Heart left ventricle (tissue), 16 donors: ENCODE measurements around the gene LMTK2. TPM values are rescaled to one million over a fixed set of nuclear protein-coding genes. Genes with fewer than 3 reads are reported as not detected.
"Not testable (repeated sequence)": the region's sequence is repeated elsewhere in the genome, so short reads cannot be mapped to it uniquely, and the experiment has no call there.

ENCODE experiments used
- ATAC-seq, 4 donors: fragments of 200-7000 bp; cut with Tn5 transposase; one replicate each; pipeline ENCODE4 v1.9.1; 2020 to 2022; ENCODE audit warnings: moderate library complexity in 4 of 4, mild to moderate bottlenecking in 3 of 4, moderate number of reproducible peaks in 1 of 4
- DNase-seq, 5 donors: peaks; one replicate each; pipeline ENCODE4 v3.0.0-alpha.2; 2020
- H3K27ac ChIP-seq, 12 donors: fragments of 200-600 bp; sonication (generic) in 4 of 12; one replicate each; pipeline versions ENCODE4 v1.5.0 to v1.8.0; 2016 to 2022; ENCODE audit warnings: mild to moderate bottlenecking in 2 of 12
- H3K27me3 ChIP-seq, 9 donors: fragments of 200-600 bp; sonication (generic) in 2 of 9; one replicate each; pipeline versions ENCODE4 v1.5.1 to v1.8.0; 2016 to 2022; ENCODE audit warnings: mild to moderate bottlenecking in 3 of 9
- H3K36me3 ChIP-seq, 9 donors: fragments of 200-600 bp; sonication (generic) in 2 of 9; one replicate each; pipeline versions ENCODE4 v1.5.0 to v1.8.0; 2018 to 2022; ENCODE audit warnings: mild to moderate bottlenecking in 2 of 9
- H3K4me1 ChIP-seq, 12 donors: fragments of 200-600 bp; sonication (generic) in 4 of 12; one replicate each; pipeline versions ENCODE4 v1.5.0 to v1.8.0; 2016 to 2022; ENCODE audit warnings: mild to moderate bottlenecking in 3 of 12
- H3K4me3 ChIP-seq, 12 donors: fragments of 200-600 bp; sonication (generic) in 4 of 12; one replicate each; pipeline versions ENCODE4 v1.5.0 to v1.8.0; 2017 to 2022; ENCODE audit warnings: mild to moderate bottlenecking in 9 of 12, moderate library complexity in 4 of 12
- H3K9me3 ChIP-seq, 12 donors: fragments of 200-600 bp; sonication (generic) in 4 of 12; one replicate each; pipeline versions ENCODE4 v1.5.0 to v1.8.0; 2016 to 2022; ENCODE audit warnings: mild to moderate bottlenecking in 1 of 12
- POLR2A ChIP-seq, 2 donors: fragments of 450-650 bp; IDR thresholded peaks; one replicate each; pipeline ENCODE4 v1.6.1; 2017; ENCODE audit warnings: antibody characterized with exemption in 2 of 2, mild to moderate bottlenecking in 2 of 2, moderate library complexity in 2 of 2
- WGBS, 4 donors: extraction: QIAGEN DNeasy Blood & Tissue Kit in 2 of 4; methylation state at CpG; one replicate each; pipeline versions ENCODE4 v1.1.5 to v1.1.7; 2013 to 2018; 5-methylcytosine and 5-hydroxymethylcytosine counted together
- intact Hi-C, 10 donors: fragments of 100-400 bp; cut with DNase I; formaldehyde crosslinking; loops; one replicate each; pipeline versions ENCODE4 v1.11.1 to v1.14.2; 2022
- polyA plus RNA-seq, 2 donors: library from polyadenylated mRNA; stranded (reverse); fragments of 200-250 nt; gene quantifications; one replicate each; pipeline ENCODE4 v1.2.3, GENCODE V29; 2013
- total RNA-seq, 9 donors: library from RNA; depleted of rRNA in 2 of 9; stranded (reverse); fragments of >200 nt in 2 of 9; fragmentation: NEBNext Ultra II Directional in 3 of 9; extraction: Animal tissue kit (Norgen Biotek cat#: 25700) in 3 of 9; gene quantifications; one replicate each; pipeline versions ENCODE4 v1.1.0 to v1.2.4, GENCODE V29; 2016 to 2023
- TF ChIP-seq, protein P1 (sequence below), 12 donors: fragments of 200-600 bp; sonication (generic) in 4 of 12; IDR thresholded peaks; one replicate each; pipeline versions ENCODE4 v1.5.0 to v1.8.0; 2018 to 2022; ENCODE audit warnings: antibody characterized with exemption in 12 of 12, mild to moderate bottlenecking in 5 of 12
- donor health status: ischemic (EF 13 %, LVEDD 7.1; RV severe dilation, severe dysfunction).
- donor health status: healthy with polysubstance abuse.
- donor health status: DM: no; HTN: yes; CAD: no.
- donor health status: DM: no; HTN: no; CAD: no.
- donor health status: ischemic (EF 25% LVEDD 6.9; RV normal size, moderate dysfunction).
- donor health status: ischemic (EF 25% LVEDD 5.7; RV mildly dilated, moderate dysfunction).
- donor health status: healthy.
- donor health status: DM: yes; HTN: yes; CAD: no.
- donor health status: ischemic (EF 35%, LVEDD 5.7; RV mildly dilated, moderate dysfunction).
- donor health status: nonischemic (EF 11% LVEDD 7.7; RV severe dilation, severe dysfunction).
- donor health status: DM: yes; HTN: yes; CAD: no.
- donor health status: PGD.
- donor health status: ischemic (EF 29% LVEDD 5.4; RV normal size, mild dysfunction).
- donor health status: nonischemic (EF 23%, LVEDD 6.1; RV moderate dilation, normal function).

Gene LMTK2
- total and polyA plus RNA-seq, 11 donors, result 6.3 to 58.3 (median 27.3) TPM

- TF ChIP-seq, protein P1, sequence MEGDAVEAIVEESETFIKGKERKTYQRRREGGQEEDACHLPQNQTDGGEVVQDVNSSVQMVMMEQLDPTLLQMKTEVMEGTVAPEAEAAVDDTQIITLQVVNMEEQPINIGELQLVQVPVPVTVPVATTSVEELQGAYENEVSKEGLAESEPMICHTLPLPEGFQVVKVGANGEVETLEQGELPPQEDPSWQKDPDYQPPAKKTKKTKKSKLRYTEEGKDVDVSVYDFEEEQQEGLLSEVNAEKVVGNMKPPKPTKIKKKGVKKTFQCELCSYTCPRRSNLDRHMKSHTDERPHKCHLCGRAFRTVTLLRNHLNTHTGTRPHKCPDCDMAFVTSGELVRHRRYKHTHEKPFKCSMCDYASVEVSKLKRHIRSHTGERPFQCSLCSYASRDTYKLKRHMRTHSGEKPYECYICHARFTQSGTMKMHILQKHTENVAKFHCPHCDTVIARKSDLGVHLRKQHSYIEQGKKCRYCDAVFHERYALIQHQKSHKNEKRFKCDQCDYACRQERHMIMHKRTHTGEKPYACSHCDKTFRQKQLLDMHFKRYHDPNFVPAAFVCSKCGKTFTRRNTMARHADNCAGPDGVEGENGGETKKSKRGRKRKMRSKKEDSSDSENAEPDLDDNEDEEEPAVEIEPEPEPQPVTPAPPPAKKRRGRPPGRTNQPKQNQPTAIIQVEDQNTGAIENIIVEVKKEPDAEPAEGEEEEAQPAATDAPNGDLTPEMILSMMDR (IDR thresholded peaks at IDR 0.05), result no peak
- TF ChIP-seq POLR2A (IDR thresholded peaks at IDR 0.05), result no peak
- no peak for ATAC-seq
- Histone ChIP-seq H3K9me3 (no peaks in the 10 kb centered on the region), H3K4me1 (peaks cover 0 to 7% (median 0%) of the 10 kb centered on the region in 12 donors), H3K27me3 (peaks cover 0 to 1% (median 0%) of the 10 kb centered on the region in 9 donors), H3K4me3 (no peak overlapping the region), H3K27ac (no peak overlapping the region), H3K36me3 (peaks cover 0 to 54% (median 39%) of the 10 kb centered on the region in 9 donors)
- WGBS, 4 donors, result 89 to 95% (median 91%) methylated on average over 14 to 24 of the region's 24 CpGs
- intact Hi-C loops, result no loop called here
- DNase-seq, result peak in 3 of 5 donors; percentile 7 to 61 (median 15)
Measured at GRCh38 chr7:98216941-98217622, 110.4 kb downstream of the LMTK2 start.

DNA sequence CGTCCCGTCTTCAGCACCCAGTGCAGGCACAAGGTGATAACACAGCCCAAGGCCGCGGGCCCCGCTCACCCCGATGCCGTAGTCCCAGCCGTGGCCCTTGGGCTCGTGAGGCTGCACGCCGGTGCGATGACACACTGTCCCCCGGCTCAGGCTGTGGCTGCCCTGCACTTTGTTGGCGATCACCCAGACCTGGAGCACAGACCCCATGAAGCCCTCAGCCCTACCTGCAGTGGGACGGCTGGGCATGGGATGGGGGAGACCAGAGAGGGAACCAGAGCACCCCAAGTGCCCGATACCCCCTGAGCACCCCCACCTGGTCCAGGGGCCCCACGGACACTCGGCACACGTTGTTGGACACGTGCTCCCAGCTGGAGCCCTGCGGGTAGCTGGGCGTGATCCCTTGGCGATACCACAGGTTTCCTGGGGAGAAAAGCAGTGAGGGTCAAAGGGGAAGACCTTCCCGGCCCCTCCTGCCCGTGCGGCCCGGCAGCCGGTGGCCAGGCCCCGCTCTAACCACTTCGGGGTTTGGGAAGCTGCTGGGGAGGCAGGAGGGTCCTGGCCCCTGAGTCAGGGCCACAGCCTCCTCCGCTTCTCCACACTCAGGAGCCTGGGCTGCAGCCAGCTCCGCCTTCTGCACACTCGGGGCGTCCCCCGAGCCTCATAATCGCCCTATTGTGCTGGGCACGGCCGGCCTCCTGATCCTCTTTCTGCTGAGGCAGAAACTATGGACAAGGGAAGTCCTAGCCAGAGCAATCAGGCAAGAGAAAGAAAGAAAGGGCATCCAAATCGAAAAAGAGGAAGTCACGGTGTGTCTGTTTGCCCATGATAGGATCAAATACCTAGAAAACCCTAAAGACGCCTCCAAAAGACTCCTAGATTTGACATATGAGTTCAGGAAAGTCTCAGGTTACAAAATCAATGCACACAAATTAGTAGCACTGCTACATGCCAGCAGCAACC is 111.2 kb downstream of the LMTK2 start:
- peaks cover 0 to 62% (median 47%) of the 10 kb centered on the region in 9 donors for H3K36me3 ChIP-seq
- TF ChIP-seq POLR2A (IDR thresholded peaks at IDR 0.05), result no peak
- TF ChIP-seq, protein P1 (IDR thresholded peaks at IDR 0.05), result no peak
- H3K9me3 ChIP-seq, result no peaks in the 10 kb centered on the region
- H3K27ac ChIP-seq, result no peak overlapping the region
- H3K27me3 ChIP-seq, result no peaks in the 10 kb centered on the region
- ATAC-seq (no peak), DNase-seq (peak in 3 of 5 donors; percentile 5 to 59 (median 22))
- intact Hi-C loops, result no loop called here
- no peak overlapping the region for H3K4me3 ChIP-seq
- H3K4me1 ChIP-seq, result peaks cover 0 to 7% (median 0%) of the 10 kb centered on the region in 12 donors
- 80 to 89% (median 85%) methylated on average over 21 to 41 of the region's 41 CpGs for WGBS, 4 donors

DNA sequence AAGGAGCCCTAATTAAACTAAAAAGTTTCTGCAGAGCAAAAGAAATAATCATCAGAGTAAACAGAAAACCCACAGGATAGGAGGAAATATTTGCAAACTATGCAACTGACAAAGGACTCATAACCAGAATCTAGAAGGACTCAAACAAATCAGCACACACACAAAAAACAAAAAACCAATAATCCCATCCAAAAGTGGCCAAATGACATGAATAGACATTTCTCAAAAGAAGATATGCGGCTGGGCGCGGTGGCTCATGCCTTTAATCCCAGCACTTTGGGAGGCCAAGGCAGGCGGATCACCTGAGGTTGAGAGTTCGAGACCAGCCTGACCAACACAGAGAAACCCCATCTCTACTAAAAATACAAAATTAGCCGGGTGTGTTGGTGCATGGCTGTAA is 112.7 kb downstream of the LMTK2 start:
- H3K9me3 ChIP-seq, H3K4me3 ChIP-seq, H3K4me1 ChIP-seq, H3K27ac ChIP-seq, H3K27me3 ChIP-seq, ATAC-seq, intact Hi-C loops: not testable (repeated sequence)
- H3K36me3 ChIP-seq, result peaks cover 0 to 71% (median 58%) of the 10 kb centered on the region in 9 donors
- peak in 1 of 5 donors; percentile 1 for DNase-seq
- 95 to 98% (median 96%) methylated on average over 6 of the region's 6 CpGs for WGBS, 4 donors

DNA sequence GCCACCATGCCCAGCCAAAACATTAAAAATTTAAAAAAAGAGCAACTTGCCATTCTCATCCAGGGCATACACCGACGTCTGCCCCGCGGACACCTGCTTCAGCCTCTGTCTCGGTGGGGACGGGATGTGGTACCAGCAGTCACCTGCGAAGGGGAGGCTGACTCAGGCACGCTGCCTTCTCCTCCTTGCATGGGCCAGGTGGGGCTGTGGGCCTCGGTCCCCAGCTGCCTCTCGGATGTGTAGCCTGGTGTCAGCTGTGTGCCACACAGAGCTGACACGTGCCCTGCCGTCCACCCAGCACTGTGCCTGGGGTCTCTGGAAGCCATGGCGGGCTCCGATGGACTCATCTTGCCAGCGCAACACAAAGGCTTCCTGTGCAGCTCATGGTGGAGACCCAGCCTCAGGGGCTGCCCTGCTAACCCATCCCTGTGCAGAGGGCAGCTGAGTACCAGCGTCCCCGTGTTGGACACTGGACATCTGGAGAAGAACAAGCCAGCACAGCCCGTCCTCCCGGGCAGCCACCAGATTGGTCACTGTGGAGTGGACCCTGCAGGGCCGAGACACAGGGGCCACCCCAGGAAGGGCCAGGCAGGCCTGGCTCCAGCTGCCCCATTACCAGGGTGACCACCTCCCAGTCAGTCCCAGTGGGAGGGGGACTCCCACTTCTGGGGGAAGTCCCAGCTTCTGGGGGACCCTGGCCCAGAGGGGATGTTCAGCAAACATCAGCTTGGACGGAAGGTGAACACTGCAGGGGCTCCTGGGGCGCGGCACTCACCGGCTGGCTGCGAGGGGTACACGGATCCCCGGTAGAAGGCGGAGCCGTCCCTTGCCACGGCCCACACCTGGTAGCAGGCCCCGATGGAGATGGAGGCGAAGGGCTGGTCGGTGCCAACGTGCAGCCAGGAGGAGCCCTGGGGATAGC is 115.2 kb downstream of the LMTK2 start:
- no peak overlapping the region for H3K27ac ChIP-seq
- peak in 3 of 5 donors; percentile 13 to 52 (median 22) for DNase-seq
- H3K4me3 ChIP-seq, result no peak overlapping the region
- H3K27me3 ChIP-seq, result no peaks in the 10 kb centered on the region
- peaks cover 0 to 83% (median 67%) of the 10 kb centered on the region in 9 donors for H3K36me3 ChIP-seq
- no peaks in the 10 kb centered on the region for H3K9me3 ChIP-seq
- ATAC-seq, result peak in 2 of 4 donors; percentile 15 to 18
- 94 to 97% (median 96%) methylated on average over 26 to 34 of the region's 34 CpGs for WGBS, 4 donors
- TF ChIP-seq, protein P1 (IDR thresholded peaks at IDR 0.05), result no peak
- no peak for TF ChIP-seq POLR2A (IDR thresholded peaks at IDR 0.05)
- intact Hi-C loops, result no loop called here
- H3K4me1 ChIP-seq, result no peaks in the 10 kb centered on the region
